Measurements from ENCODE around the gene EXOSC3. TPM values are rescaled to one million over a fixed set of nuclear protein-coding genes. Genes with fewer than 3 reads are reported as not detected.

EXOSC3 gene
- total and polyA plus RNA-seq, 2 experiments from 2014 or later = 48.0 to 51.6 TPM

- Histone ChIP-seq H3K4me1 (ENCODE audit: low read depth) (peaks cover 4% of the 10 kb centered on the region), H3K27me3 (no peaks in the 10 kb centered on the region), H3K4me3 (no peak overlapping the region), H3K9me3 (ENCODE audit: low read depth) (no peaks in the 10 kb centered on the region), H3K36me3 (no peaks in the 10 kb centered on the region), H3K27ac (no peak overlapping the region)
- DNase-seq (ENCODE audit: low read depth in 1 of 2, low spot score in 1 of 2) = no peak
- TF ChIP-seq CTCF (IDR thresholded peaks at IDR 0.05; ENCODE audit: low read depth, low read length) = no peak
These were observed 44.1 kb downstream of the EXOSC3 start for GRCh38 chr9:37740631-37741328.

- Histone ChIP-seq H3K4me3 (no peak overlapping the region), H3K36me3 (no peaks in the 10 kb centered on the region), H3K9me3 (ENCODE audit: low read depth) (no peaks in the 10 kb centered on the region), H3K27ac (no peak overlapping the region), H3K27me3 (peaks cover 5% of the 10 kb centered on the region), H3K4me1 (ENCODE audit: low read depth) (peaks cover 4% of the 10 kb centered on the region)
- TF ChIP-seq CTCF (IDR thresholded peaks at IDR 0.05; ENCODE audit: low read depth, low read length) = no peak
- no peak for DNase-seq (ENCODE audit: low read depth in 1 of 2, low spot score in 1 of 2)
These were observed 44.7 kb downstream of the EXOSC3 start for GRCh38 chr9:37740128-37740527.

- Histone ChIP-seq H3K36me3 (no peaks in the 10 kb centered on the region), H3K9me3 (ENCODE audit: low read depth) (no peaks in the 10 kb centered on the region), H3K27me3 (peaks cover 9% of the 10 kb centered on the region), H3K27ac (no peak overlapping the region), H3K4me3 (no peak overlapping the region), H3K4me1 (ENCODE audit: low read depth) (peaks cover 4% of the 10 kb centered on the region)
- DNase-seq (ENCODE audit: low read depth in 1 of 2, low spot score in 1 of 2) = no peak
- TF ChIP-seq CTCF (IDR thresholded peaks at IDR 0.05; ENCODE audit: low read depth, low read length) = no peak
These were observed 45.6 kb downstream of the EXOSC3 start for GRCh38 chr9:37739222-37739621.

- Histone ChIP-seq H3K9me3 (ENCODE audit: low read depth) (no peaks in the 10 kb centered on the region), H3K4me3 (no peak overlapping the region), H3K27me3 (peaks cover 16% of the 10 kb centered on the region), H3K27ac (no peak overlapping the region), H3K4me1 (ENCODE audit: low read depth) (no peaks in the 10 kb centered on the region), H3K36me3 (no peaks in the 10 kb centered on the region)
- no peak for DNase-seq (ENCODE audit: low read depth in 1 of 2, low spot score in 1 of 2)
- no peak for TF ChIP-seq CTCF (IDR thresholded peaks at IDR 0.05; ENCODE audit: low read depth, low read length)
These were observed 51.9 kb downstream of the EXOSC3 start for GRCh38 chr9:37732952-37733351.

- no peak for DNase-seq (ENCODE audit: low read depth in 1 of 2, low spot score in 1 of 2)
- TF ChIP-seq CTCF (IDR thresholded peaks at IDR 0.05; ENCODE audit: low read depth, low read length) = no peak
- Histone ChIP-seq H3K36me3 (no peaks in the 10 kb centered on the region), H3K9me3 (ENCODE audit: low read depth) (no peaks in the 10 kb centered on the region), H3K4me1 (ENCODE audit: low read depth) (no peaks in the 10 kb centered on the region), H3K27me3 (peaks cover 16% of the 10 kb centered on the region), H3K27ac (no peak overlapping the region), H3K4me3 (no peak overlapping the region)
These were observed 52.6 kb downstream of the EXOSC3 start for GRCh38 chr9:37732086-37732741.

Measured in cardiac muscle cell (in vitro differentiated cells and primary cell).